ENCODE data around the gene WWP2.
A peak's percentile ranks its signal among the peaks of the same experiment; 100 is the strongest.
"Not testable (repeated sequence)": the region's sequence is repeated elsewhere in the genome, so short reads cannot be mapped to it uniquely, and the experiment has no call there.

WWP2 gene

DNA sequence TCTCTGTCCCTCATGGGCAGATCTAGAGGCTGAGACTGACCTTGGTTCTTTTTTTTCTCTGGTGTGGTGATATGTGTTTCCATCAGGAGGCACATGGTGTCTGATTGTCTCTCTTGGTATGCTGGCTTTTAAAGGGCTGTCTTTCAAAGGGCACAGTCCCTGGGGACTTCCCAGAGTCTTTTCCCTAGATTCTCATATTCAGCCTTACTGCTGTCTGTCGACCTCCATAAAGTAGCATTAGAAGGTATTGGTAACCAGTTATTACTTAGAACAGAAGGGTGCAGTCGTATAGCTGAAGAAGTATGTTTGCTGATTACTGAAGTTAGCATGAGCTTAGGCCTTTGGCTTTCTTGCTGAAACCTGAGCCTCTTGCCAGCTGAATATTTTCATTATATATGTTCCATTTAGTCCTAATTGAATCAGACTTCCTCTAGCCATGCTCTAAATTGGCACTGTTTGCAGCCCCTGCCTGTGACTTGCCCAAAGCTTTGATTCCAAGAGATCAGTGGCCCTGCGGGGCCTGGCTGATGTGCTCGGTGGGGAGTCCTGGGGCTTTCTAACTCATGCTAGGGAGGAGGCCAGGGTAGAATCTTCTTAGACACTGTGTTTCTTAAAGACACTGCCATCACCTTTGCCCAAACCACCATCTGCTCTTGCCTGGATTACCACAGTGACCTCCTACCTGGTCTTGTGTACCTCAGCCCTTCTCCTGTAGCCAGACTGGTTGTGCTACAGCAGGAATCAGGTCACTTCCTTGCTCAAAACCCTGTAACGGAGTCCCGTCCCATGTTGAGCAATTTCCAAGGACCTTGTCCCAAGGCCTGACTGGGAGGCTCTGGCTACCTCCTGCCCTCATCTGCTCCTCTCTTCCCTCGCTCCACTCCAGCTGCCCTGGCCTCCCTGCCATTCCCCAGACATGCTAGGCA lies 71.5 kb downstream of the WWP2 start:
- DNase-seq = peak; percentile 32

DNA sequence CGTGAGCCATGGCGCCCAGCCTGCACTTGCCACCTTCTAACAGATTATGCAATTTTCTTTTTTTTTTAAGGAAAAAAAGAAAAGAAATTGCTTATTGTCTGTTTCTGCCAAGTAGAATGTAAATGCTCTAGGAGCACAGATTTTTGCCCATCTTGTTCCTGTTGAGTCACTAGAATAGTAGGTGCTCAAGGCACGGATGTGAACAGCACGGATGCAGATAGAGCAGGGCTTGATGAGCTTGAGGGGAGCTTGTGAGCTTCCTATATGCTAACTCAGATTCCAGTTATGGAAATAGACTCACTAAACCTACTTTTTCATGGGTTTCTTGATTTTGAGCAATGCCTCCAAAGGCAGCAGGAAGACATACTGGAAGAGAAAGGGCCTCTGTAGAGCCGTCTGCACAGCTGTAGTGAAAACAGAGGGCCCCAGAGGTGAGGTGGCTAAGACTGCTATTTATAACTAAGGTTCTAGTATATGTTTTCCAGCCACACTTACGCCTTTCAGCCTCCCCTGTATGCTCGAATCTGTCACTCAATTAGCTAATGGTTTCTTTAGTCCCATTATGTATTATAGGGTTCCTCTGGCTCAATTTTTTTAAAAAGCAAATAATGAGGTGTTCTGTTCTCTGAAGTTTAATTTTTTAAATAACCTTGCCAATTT lies 72.8 kb downstream of the WWP2 start:
- no peak for DNase-seq

DNA sequence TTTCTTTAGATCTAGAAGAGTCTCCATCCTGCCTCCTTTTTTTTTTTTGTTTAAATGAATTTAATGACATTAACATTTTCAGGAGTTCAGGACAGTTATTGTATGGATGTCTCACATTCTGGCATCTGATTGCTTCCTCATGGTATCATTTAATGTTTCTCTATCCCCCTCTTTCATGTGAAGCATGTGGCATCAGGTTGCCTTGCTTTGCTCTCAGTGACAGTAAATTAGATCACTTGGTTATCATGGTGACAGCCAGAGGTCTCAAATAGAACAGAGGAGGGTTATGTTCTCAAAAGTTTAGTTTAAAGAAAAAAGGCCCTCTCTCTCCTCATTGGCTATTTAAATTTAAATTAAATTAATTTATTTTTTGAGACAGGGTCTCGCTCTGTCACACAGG lies 74.1 kb downstream of the WWP2 start:
- no peak for DNase-seq

DNA sequence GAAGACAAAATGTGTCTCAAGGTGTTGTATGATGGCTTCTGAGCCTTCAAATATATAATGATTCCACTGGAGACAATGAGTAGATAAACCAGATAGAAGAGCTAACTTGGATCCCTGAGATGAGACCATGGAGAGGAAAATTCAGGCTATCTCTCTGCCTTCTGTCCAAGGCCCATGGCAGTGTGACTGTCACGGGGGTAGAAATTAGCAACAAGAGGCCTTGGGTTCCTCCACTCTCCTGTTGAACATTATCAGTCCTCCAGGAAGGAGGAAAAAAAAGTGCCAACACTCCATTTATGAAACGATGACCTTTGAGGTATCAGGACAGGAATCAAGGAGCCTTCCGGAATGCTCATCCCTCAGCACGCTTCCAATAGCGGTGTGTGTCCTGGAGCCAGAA lies 75.2 kb downstream of the WWP2 start:
- DNase-seq = no peak

DNA sequence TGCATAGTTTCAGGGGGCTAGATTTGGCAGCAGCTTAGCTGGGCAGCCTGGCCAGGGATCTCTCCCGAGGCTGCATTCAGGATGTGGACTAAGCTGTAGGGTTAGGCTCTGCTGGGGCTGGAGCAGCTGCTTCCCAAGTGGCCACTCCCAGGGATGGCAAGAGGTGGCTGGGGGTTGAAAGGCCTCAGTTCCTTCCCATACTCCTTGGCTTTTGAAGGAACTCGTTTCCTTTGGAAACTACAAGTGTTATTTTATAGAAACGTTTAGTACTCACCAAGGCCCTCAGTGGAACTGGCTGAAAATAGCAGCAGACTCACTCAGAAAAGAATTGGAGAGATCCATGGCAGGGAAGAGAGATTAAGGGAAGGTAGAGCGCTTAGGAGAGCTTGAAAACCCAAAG lies 76.4 kb downstream of the WWP2 start:
- DNase-seq = no peak

DNA sequence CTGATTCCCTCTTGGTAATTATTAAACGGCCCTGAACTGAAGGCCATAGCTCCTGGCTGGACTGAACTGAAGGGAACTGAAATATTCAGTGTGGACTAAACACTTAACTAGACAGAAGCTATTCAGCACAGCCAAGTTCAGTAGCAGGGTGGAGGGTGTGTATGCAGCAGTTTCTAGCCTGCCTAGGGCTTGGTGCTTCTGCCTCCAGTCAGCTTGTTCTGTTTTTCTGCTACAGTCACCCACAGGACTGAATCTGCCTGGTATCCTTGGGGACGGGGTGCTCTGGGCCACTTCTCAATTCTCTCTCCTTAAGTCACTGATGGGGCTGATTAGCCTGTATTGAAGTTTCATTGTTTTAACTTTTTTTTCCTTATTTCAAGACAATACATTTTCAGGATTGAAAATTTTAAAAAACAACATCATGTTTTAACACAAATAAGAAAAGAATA lies 77.1 kb downstream of the WWP2 start:
- DNase-seq = no peak

DNA sequence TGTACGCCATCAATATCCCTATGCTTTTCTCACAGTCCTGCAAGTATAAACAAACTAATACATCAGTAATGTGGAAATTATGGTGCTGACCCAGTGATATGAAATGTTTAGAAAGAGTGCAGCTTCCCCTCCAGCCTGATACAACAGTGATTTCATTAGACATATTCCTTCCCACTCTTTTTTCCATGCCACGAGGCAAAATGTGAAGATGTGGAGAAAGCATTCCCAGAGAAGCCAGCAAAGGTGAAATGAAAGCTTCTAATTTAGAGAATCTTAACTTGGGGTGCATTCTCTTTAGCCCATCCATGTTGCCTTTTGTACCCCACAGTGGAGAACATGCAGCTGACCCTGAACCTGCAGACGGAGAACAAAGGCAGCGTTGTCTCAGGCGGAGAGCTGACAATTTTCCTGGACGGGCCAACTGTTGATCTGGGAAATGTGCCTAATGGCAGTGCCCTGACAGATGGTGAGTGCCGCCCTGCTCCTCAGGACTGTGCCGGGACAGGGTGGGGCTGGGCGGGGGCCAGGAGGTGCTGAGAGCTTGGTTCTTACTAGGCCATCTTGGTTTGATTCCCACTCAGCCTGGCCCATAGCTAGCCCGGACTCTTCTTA lies 77.8 kb downstream of the WWP2 start:
- DNase-seq = no peak

DNA sequence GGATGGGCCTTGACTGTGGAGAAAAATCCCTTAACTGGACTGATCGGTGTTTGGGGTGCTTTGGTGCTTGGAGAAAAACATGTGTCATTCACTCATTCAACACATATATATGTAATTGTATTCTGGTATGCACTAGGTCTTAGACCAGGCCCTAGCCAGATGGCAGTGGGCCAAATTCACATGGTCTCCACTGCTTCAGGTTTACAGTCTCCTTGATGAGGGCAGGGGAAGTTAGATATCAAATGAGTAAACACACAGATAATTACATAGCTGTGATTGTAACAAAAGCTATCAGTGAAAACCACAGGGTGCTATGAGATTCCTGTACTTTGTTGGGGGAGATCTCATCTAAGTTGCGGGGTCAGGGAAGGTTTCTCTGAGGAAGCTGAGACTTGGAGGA lies 78.8 kb downstream of the WWP2 start:
- no peak for DNase-seq

DNA sequence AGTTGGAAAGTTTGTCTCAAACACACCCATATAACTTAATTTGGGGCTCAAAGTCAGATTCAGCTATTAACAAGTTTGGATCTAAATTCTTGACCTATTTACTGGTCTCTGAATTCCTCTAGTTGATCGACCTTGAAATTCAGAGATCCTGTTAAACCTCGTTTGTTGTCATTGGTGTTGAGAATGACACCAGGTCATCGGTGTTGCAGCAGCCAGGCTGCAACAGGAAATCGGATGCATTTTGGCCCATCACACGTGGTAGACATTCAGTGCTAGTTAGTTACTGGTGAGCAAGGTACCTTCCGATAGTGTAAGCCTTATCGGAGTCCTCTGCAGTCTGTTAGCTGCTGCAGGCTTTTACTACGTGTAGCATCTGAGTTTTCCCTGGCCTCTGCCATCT lies 82.3 kb downstream of the WWP2 start:
- no peak for DNase-seq

DNA sequence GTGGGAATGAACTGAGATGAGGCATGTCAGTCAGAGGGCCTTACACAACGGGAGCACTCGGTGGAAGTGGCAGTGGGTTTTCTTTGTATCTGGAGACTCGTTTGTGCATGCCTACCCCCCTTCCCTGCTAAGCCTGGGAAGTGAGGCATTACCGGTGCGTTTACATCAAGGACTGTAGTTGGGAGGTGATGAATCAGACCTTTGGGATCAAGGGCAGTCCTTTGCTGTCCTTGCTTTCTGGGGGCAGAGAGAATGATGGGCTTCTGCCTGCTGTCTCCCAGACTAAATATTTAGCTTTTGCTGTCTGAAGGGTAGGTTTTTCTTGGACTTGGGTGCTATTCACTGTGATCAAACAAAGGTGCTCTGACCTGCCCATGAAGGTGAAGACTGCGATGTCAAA lies 83.0 kb downstream of the WWP2 start:
- no peak for DNase-seq

DNA sequence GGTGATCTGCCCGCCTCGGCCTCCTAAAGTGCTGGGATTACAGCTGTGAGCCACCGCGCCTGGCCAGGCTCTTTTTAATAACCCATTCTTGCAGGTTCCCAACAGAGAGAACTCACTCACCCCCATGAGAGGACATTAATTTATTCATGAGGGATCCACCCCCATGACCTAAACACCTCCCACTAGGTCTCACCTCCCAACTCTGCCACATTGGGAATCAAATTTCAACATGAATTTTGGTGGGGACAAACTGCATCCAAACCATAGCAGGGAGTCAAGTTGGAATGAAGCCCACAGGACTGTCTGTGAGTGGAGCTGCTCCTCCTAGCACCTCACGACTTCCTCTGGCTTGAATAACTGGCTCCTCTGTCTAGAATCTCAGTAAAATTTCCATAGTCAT lies 85.5 kb downstream of the WWP2 start:
- DNase-seq = no peak

DNA sequence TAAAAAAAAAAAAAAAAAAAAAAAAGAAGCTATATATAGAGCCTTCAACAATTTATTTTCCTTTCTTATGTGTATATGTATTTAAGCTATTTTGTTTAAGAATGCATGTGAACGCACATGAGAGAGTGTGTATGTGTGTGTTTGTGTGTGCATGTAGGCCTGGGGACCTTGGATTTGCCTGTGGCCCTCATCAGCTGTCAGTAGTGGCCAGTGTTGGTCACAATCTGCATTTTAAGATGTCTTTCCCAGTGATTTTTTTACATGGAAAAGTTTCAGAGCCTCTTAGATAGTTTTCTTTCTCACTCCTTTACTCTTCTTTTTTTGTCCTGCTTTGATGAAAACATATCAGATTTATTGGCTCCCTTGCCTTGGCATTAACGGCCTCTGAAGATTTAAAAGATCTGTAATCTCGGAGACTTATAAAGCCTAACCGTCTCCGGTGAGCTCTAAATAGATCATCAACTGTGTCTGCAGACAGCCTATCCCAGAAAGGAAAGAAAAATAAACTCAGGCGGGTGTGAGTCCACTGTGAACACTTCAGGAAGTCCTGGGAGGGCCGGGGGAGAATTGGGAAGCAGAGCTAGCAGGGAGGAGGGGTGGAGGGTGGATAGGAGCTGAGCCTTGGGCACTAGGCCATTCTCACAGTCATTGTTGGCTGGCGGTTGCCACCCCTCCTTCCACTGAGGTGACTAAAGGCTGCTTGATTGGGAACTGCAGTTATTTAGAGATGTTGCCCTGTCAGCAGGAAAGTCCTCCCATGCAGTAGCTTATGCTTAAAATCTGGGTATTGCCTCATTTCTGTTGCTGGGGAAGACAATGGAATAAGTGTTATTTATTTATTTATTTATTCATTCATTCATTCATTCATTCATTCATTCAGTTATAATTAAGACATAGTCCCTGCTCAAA lies 86.8 kb downstream of the WWP2 start:
- peak; percentile 93 for DNase-seq

DNA sequence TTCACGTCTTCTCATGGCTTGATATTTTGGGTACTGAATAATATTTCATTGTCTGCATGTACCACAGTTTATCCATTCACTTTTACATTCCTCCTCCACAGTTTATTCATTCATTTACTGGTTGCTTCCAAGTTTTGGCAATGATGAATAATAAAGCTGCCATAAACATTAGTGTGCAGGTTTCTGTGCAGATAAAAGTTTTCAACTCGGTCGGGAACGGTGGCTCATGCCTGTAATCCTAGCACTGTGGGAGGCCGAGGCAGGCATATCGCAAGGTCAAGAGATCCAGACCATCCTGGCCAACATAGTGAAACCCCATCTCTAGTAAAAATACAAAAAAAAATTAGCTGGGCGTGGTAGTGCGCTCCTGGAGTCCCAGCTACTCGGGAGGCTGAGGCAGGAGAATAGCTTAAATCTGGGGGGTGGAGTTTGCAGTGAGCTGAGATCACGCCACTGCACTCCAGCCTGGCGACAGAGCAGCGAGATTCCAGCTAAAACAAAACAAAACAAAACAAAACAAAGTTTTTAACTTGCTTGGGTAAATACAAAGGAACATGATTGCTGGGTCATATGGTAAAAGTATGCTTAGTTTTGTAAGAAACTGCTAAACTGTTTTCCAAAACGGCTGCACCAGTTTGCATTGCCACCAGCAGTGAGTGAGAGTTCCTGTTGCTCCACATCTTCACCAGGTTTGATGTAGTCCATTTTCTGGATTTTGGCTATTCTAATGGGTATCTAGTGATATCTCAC lies 89.5 kb downstream of the WWP2 start:
- DNase-seq = no peak

DNA sequence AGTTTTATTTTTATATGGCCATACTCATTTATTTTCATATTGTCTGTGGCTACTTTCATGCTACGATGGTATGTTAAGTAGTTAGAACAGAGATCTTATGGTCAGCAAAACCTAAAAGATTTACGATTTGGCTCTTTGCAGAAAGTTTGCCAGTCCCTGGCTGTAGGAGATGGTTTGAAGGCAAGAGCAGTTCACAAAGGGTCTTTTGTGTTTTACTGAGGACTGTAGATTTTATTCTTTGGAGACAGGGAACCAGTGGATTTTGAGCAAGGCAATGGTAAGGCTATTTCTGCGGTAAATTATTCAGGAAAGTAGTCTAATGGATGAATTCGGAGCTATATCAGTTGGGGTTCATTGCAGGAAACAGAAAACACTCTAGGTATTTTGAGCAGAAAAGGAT lies 90.7 kb downstream of the WWP2 start:
- DNase-seq = no peak

DNA sequence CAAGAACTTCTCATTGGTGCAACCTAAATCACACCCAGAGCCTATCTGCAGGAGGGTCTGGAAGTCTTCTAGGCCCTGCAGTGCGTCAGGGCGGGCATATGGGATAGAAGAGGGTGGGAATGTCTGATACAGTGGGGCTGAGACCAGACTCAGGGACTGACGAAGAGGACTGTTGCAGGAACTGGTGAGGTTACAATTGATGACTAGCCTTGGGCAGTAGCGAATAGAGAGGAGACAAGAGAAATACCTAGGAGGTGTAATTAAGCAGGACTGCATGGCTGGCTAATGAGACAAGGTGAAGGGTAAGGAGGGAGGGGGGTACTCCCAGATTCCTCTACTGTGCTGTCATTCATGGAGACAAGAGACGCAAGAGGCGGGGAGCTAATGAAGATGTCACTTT lies 91.3 kb downstream of the WWP2 start:
- DNase-seq = no peak

DNA sequence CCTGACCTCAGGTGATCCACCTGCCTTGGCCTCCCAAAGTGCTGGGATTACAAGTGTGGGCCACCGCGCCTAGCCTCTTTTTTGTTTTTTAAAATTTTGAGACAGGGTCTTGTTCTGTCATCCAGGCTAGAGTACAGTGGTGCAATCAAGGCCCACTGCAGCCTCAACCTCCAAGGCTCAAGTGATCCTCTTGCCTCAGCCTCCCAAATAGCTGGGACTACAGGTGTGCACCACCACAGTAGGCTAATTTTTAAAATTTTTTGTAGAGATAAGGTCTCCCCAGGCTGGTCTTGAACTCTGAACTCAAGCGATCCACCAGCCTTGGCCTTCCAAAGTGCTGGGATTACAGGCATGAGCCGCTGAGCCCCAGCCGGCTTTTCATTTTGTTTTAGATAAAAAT lies 92.6 kb downstream of the WWP2 start:
- DNase-seq = not testable (repeated sequence)

DNA sequence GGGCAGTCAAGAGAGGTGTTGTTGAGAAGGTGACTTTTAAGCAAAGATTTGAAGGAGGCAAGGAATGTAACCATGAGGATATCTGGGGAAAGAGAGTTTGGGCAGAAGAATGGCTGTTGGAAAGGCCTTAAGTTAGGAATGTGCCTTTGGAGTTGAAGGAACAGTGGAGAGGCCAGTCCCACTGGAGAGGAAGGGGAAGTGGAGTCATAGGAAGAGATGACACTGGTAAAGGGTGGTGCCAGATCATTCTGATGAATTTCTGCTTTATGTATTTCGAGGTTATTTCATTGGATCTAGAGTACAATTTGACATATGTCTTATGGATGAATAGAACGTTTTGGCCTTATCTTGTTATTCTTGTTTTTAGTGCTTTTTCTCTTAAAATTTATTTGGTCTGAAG lies 93.5 kb downstream of the WWP2 start:
- no peak for DNase-seq

DNA sequence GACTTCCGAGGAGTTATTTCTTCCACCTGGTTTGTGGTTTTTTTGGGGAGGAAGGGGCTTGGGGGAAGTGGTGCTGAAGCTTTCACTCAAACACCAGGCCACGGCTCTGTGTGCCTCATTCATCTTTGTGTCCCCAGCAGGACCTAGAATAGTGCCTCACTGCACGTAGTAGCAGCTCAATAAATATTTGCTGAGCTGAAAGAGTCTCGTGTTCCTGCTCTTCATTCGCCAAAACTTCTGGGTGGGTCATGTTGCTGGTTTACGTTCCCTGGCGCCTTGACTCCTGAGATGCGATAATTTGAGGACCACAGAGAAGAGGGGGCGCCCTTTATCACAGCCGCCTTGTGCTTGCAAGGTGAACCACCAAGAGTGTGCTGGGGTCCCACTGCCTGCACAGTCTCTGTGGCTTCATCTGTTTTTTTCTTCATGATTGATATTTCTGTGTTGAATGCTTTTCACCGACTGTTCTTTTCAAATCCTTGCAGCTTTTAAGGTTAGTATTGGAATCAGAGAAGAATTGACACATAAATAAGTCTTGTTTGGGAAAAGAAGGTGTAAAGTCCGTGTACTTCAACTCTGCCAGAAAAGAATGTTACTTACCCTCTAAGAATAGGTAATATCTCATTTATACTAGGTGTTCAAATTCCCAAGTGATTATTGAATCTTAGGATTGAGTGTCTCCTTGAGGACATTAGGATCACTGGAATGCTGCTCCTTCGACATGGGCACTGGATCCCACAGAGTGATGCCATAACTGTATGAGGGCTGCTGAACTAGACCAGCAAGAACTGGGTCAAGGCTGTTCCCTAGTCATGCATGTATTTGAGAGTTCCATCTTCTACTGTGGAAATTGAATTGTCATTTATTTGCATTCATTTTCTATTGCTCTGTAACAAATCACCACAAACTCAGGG lies 96.3 kb downstream of the WWP2 start:
- no peak for DNase-seq

DNA sequence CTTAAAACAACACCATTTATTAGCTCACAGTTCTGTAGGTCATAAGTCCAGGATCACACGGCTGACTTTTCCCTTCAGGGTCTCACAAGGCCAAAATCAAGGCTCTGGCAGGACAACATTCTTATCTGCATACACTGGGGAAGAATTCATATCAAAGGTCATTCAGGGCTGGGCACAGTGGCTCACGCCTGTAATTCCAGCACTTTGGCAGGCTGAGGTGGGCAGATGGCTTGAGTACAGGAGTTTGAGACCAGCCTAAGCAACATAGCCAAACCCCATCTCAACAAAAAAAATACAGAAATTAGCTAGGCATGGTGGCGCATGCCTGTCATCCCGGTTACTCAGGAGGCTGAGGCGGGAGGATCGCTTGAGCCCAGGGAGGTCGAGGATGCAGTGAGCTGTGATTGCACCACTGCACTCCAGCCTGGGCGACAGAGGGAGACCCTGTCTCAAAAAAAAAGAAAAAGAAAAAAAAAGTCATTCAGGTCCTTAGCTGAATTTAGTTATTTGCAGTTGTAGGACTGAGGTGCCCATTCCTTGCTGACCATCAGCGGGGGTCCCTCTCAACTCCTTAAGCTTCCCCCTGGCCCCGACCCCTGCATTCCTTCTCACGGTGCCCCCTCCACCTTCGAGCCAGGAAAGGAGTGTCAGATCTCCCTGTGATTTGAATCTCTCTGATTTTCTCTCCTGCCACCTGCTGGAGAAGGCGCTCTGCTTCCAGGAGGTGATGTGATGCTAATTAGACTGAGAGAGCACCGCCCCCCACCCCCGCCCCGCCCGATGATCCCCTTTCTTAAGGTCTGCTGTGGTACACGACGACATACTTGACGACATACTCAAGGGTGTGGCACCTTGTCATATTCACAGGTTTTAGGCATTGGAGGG lies 97.2 kb downstream of the WWP2 start:
- no peak for DNase-seq
